ENCODE measurements around the gene ZMYND10.

Gene ZMYND10

DNA sequence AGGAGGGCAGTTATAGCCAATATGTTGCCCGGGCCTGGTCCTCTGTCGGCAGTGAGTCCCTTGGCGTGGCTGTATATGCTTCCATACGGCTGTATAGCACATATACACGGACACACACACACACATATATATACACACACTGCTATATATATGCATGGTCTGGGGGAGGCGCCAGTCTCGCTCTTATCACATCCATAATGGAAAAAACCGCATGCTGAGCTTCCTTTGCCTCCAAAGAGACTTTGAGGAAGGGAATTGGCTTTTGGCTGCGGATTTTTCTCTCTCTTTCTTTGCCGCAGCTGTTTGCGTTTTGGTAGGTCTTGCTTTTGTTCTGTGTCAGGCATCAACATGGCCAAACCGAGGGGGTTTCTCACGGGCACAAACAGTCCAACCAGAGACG lies 25.1 kb upstream of the ZMYND10 start:
- no peak for DNase-seq

- no peak for DNase-seq
Measured at GRCh38 chr3:50369012-50369670, 23.6 kb upstream of the ZMYND10 start.

- DNase-seq, result no peak
Measured at GRCh38 chr3:50365842-50366220, 20.3 kb upstream of the ZMYND10 start.

GRCh38 chr3:50365080-50365841 lies 19.7 kb upstream of the ZMYND10 start:
- DNase-seq, result no peak

- DNase-seq, result no peak
Measured at GRCh38 chr3:50364573-50365079, 19.1 kb upstream of the ZMYND10 start.

DNA sequence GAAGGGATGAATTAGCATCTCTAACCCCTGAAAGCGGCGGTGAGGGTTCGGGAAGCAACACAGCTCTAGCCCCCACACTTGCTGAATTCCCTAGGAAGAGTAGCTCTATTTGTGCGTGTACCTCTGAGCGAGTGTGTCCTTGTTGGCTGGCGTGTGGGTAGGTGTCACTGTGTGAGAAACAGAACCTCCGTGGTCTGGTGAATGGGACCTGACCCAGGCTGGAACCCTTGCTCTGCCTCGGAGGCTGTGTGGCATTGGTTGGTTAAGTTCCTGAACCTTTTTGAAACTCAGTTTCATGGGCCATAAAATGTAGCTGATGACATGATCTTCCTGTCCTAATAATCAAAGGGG lies 14.2 kb upstream of the ZMYND10 start:
- DNase-seq, result no peak

DNA sequence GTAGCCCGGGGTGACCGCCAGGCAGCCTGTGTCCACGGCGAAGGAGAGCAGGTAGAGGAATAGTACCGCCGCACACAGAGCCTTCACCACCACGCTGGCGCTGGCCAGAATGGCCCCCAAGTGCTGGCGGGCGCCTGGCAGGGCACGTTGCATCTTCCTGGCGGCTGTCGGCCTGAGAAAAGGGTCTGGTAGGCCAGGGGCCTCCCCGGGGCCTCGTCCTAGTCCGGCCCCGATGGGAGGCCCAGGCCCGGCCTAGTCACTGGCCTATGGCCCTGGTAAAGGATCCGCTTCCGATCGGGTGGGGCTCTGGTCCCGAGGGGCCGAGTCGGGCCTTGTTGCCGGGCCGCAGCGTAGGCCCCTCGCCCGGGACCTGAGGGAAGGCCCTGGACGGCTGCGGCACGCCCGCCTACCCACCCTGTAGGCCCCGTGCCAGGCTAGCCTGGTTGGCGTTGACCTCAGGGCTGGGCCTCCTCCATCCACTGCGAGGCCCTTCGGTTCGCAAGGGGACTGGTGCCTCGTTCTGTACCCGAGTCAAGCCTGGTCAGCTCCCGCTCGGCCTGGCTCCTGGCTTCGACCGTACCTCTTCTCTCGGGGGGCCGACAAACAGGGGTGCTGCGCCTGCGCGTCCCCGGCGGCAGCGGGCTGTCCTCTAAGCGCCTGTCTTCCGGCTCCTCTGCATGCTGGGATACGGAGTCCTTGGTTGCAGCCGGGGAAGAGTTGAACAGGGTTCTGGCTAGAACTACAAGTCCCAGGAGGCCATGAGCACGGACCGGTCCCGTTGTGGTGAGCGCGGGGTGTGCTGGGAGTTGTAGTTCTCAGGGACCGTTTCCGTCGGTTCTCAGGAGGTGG lies 13.6 kb upstream of the ZMYND10 start, which contains the start of gene TMEM115:
Gene TMEM115, minus strand, starts transcription at position 611 of the 849 bp plus-strand sequence. Its CDS starts 458 bp downstream, at position 153.
- peak; percentile 95 for DNase-seq

GRCh38 chr3:50358355-50358910 lies 12.9 kb upstream of the ZMYND10 start:
- no peak for DNase-seq

GRCh38 chr3:50357481-50357880 lies 11.9 kb upstream of the ZMYND10 start:
- DNase-seq, result no peak

DNA sequence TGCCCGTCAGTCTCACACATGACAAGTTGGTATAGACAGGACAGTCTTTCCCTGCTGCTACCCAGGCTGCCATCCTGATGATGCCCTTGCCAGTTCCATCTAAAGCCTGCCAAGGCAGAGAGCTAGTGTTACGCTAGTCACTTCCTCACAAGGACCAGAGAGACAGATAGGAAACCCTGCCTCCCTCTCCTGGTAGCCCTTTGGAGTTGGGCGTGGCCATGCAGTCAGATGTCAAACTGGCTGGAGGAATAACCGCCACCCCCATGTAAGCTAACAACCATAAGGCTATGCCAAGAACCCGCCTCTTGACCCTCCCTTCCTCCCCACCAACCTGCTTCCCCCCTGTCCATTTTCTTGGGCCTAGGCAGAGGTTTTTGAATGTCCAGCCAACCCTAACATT lies 11.0 kb upstream of the ZMYND10 start:
- no peak for DNase-seq

GRCh38 chr3:50355829-50356552 lies 10.5 kb upstream of the ZMYND10 start:
- no peak for DNase-seq

GRCh38 chr3:50354850-50355249 lies 9.3 kb upstream of the ZMYND10 start:
- DNase-seq, result no peak

GRCh38 chr3:50354186-50354764 lies 8.7 kb upstream of the ZMYND10 start:
- DNase-seq, result no peak

GRCh38 chr3:50353245-50354004 lies 7.9 kb upstream of the ZMYND10 start:
- DNase-seq, result no peak

DNA sequence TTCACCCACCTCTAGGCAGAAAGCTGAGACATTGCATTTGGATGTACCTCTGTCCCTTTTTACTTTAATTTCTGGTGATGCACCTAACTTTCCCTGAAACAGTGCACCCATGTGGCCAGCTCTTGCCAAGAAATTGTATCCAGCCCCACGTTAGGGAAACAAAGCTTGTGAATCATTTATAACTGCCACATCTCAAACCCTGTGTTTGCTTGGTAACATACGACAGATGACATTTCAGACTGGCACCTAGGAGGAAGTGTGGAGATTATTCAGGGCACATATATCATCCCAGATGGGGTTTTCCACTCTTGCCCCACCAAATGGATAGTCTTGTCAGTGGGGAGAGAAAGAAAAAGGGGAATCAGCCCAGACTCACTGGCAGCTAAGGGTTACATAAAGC lies 7.2 kb upstream of the ZMYND10 start:
- DNase-seq, result no peak

DNA sequence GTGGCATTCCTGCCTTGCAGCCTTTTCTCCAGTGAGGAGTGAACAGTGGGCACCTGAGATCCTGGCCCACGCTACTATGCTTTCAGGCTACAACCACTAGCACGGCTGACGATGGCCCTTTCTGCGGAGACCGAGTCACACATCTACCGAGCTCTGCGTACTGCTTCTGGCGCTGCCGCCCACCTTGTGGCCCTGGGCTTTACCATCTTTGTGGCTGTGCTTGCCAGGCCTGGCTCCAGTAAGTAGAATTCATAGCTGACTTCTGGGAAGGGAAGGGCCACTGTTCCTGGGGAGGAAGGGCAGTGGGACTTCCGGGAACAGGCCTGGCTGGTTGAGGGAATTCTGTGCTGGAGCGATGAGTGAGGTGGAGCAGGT lies 5.8 kb upstream of the ZMYND10 start:
- no peak for DNase-seq

GRCh38 chr3:50350527-50351322 lies 5.2 kb upstream of the ZMYND10 start, which contains the start of the genes CYB561D2 and NPRL2:
TSS of gene CYB561D2 (plus strand) at chr3:50350862. CDS start at chr3:50351434, 572 bp downstream.
TSS of gene NPRL2 (minus strand) at chr3:50350775. CDS start at chr3:50350652, 123 bp downstream.
- peak; percentile 77 for DNase-seq

DNA sequence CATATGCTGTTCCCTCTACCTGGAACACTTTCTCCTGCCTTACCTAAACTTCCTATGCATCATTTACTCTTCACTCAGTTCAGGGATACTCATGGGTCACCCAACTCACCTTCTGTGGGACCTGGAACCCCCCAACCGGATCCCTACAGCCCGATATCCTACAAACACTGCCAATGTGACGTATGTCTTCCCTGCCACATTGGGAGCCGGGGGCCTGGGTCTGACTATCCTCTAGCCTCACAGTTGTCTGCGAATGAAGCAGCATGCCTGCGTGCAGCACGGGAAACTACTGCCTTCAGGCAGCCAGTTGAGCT lies 4.6 kb upstream of the ZMYND10 start:
- DNase-seq, result no peak

- DNase-seq, result no peak
Measured at GRCh38 chr3:50347187-50347813, 1.8 kb upstream of the ZMYND10 start.

DNA sequence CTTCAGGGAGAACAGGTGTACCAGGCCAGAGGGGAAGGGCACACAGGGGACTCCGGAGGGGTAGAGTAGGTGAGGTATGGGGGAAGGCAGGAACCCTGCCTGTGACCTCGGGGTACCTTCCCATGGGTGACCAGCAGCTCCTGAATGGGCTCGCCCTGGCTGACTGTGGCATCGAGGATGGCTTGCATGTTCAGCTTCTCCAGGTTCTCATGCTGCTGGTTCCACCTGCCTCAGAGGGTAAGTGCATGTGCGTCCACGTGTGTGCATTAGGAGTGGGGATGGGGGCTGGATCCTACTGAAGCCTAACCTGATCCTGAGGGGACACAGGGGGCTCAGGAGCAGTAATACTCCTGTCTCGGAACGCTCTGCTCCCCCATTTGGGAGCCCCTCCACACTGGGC lies 524 bp downstream of the ZMYND10 start:
- no peak for DNase-seq
